B cell (primary cell): Measurements from ENCODE around the gene GNG3. TPM values are rescaled to one million over a fixed set of nuclear protein-coding genes. Genes with fewer than 3 reads are reported as not detected.

Experiments used
- ATAC-seq: fragments of 200-7000 bp; cut with Tn5 transposase; one replicate; pipeline ENCODE4 v1.10.0; 2021; ENCODE audit warnings: low read depth, mild to moderate bottlenecking, moderate number of reproducible peaks, moderate library complexity
- CTCF ChIA-PET: fragments of 350-600 bp; sonication (Branson Sonifier 250); formaldehyde crosslinking; loops from one replicate; lab custom pipeline; 2021; ENCODE audit warnings: antibody characterized with exemption, inconsistent platforms; lab: Charles Lee
- POLR2A ChIA-PET: fragments of 350-600 bp; sonication (Branson Sonifier 250); formaldehyde crosslinking; loops from one replicate; lab custom pipeline; 2021; ENCODE audit warnings: antibody characterized with exemption; lab: Charles Lee
- DNase-seq: peaks from one replicate; pipeline ENCODE4 v3.0.0; 2013
- H2AFZ ChIP-seq: 2 replicates; pipeline ENCODE4 v1.6.1; 2012; ENCODE audit warnings: mild to moderate bottlenecking, low read depth, low read length; ENCODE audit not compliant: insufficient read depth, poor library complexity, severe bottlenecking
- H3K27ac ChIP-seq, 2 donors: 1 replicate in 1 of 2; 2 replicates in 1 of 2; pipeline ENCODE4 v1.5.1; 2012 to 2013; ENCODE audit warnings: low read length in 2 of 2, mild to moderate bottlenecking in 2 of 2, moderate library complexity in 1 of 2
- H3K27me3 ChIP-seq, 4 experiments: fragments of 200-600 bp in 1 of 4; sonication (generic) in 1 of 4; replicated peaks in 1 of 4; 1 replicate in 2 of 4; 2 replicates in 2 of 4; pipeline versions ENCODE4 v1.6.1 to v1.7.0; 2013 to 2016; ENCODE audit warnings: low read length in 3 of 4, mild to moderate bottlenecking in 2 of 4, mixed read lengths in 1 of 4, moderate library complexity in 1 of 4; ENCODE audit not compliant: insufficient read depth in 4 of 4, control insufficient read depth in 3 of 4; ENCODE audit errors: control extremely low read depth in 1 of 4
- H3K36me3 ChIP-seq, 2 experiments: replicated peaks in 1 of 2; 1 replicate in 1 of 2; 2 replicates in 1 of 2; pipeline versions ENCODE4 v1.6.1 to v1.7.1; 2013; ENCODE audit warnings: low read length in 1 of 2; ENCODE audit not compliant: insufficient read depth in 2 of 2, control insufficient read depth in 1 of 2; ENCODE audit errors: control extremely low read depth in 1 of 2, extremely low read depth in 1 of 2
- H3K4me1 ChIP-seq, 2 donors: fragments of 200-600 bp in 1 of 2; sonication (generic) in 1 of 2; 1 replicate in 1 of 2; 2 replicates in 1 of 2; pipeline versions ENCODE4 v1.5.1 to v1.6.1; 2013 to 2017; ENCODE audit warnings: low read length in 2 of 2; ENCODE audit not compliant: control insufficient read depth in 2 of 2, insufficient read depth in 2 of 2
- H3K4me2 ChIP-seq: replicated peaks from 2 replicates; pipeline ENCODE3; 2012; ENCODE audit warnings: mild to moderate bottlenecking, low read depth, low read length; ENCODE audit not compliant: poor library complexity, severe bottlenecking
- H3K4me3 ChIP-seq, 5 experiments: fragments of 200-600 bp in 1 of 5; sonication (generic) in 1 of 5; 1 replicate in 3 of 5; 2 replicates in 2 of 5; pipeline versions ENCODE4 v1.5.1 to v1.7.0; 2011 to 2016; ENCODE audit warnings: low read length in 4 of 5, mild to moderate bottlenecking in 4 of 5, low read depth in 2 of 5, control low read depth in 1 of 5, moderate library complexity in 1 of 5; ENCODE audit not compliant: insufficient read depth in 1 of 5; ENCODE audit errors: control extremely low read depth in 1 of 5, extremely low read depth in 1 of 5
- H3K79me2 ChIP-seq: fragments of 200-600 bp; sonication (generic); one replicate; pipeline ENCODE4 v1.6.0; 2016; ENCODE audit warnings: low read length; ENCODE audit not compliant: control insufficient read depth, insufficient read depth
- H3K9ac ChIP-seq: fragments of 200-600 bp; sonication (generic); 2 replicates; pipeline ENCODE4 v1.6.1; 2017; ENCODE audit warnings: mild to moderate bottlenecking, low read length, moderate library complexity
- H3K9me3 ChIP-seq, 3 donors: one replicate each; pipeline versions ENCODE4 v1.6.1 to v1.7.1; 2013; ENCODE audit warnings: low read length in 2 of 3; ENCODE audit not compliant: control insufficient read depth in 2 of 3, insufficient read depth in 1 of 3; ENCODE audit errors: control extremely low read depth in 1 of 3
- H4K20me1 ChIP-seq: 2 replicates; pipeline ENCODE4 v1.6.0; 2012; ENCODE audit warnings: mild to moderate bottlenecking, low read length; ENCODE audit not compliant: insufficient read depth, control insufficient read depth, poor library complexity, severe bottlenecking
- H3K27ac Mint-ChIP-seq: one replicate; pipeline ENCODE4 v1.8.0; 2021; ENCODE audit warnings: mixed read lengths
- H3K27me3 Mint-ChIP-seq: one replicate; pipeline ENCODE4 v1.8.0; 2021; ENCODE audit warnings: mixed read lengths
- H3K4me1 Mint-ChIP-seq: one replicate; pipeline ENCODE4 v1.8.0; 2021; ENCODE audit warnings: mixed read lengths
- H3K4me3 Mint-ChIP-seq: one replicate; pipeline ENCODE4 v1.8.0; 2021; ENCODE audit warnings: mixed read lengths
- H3K9me3 Mint-ChIP-seq: one replicate; pipeline ENCODE4 v1.8.0; 2022; ENCODE audit warnings: mixed read lengths; ENCODE audit not compliant: insufficient read depth
- CTCF ChIP-seq: fragments of 200-600 bp; IDR thresholded peaks from one replicate; pipeline ENCODE4 v1.8.0; 2022; ENCODE audit warnings: antibody characterized with exemption, mild to moderate bottlenecking
- EZH2 ChIP-seq: IDR thresholded peaks from 2 replicates; pipeline ENCODE4 v1.6.1; 2012; ENCODE audit warnings: borderline replicate concordance, low read depth, mild to moderate bottlenecking, moderate library complexity, low read length; ENCODE audit not compliant: insufficient read depth, poor library complexity, severe bottlenecking
- WGBS: methylation state at CpG from one replicate; pipeline ENCODE4 v1.1.5; 2013; ENCODE audit warnings: missing lambda C conversion rate; ENCODE audit not compliant: insufficient coverage; 5-methylcytosine and 5-hydroxymethylcytosine counted together
- intact Hi-C: fragments of 100-400 bp; cut with micrococcal nuclease; formaldehyde crosslinking; loops from one replicate; pipeline ENCODE4 v1.10.0; 2022
- polyA plus RNA-seq: library from polyadenylated mRNA; depleted of rRNA; stranded (reverse); fragments of >200 nt; gene quantifications from 2 replicates; pipeline ENCODE4 v1.2.3, GENCODE V29; 2012
- total RNA-seq, 2 donors: library from RNA; stranded (reverse); fragments of 120-200 nt in 1 of 2; gene quantifications; 1 replicate in 1 of 2; 2 replicates in 1 of 2; pipeline versions ENCODE4 v1.2.3 to v1.2.4, GENCODE V29; 2013 to 2022

Gene GNG3
- total and polyA plus RNA-seq, 2 donors (not counting 1 experiment from before 2014, with no cell fraction given), result 2.1 to 5.5 TPM

GRCh38 chr11:62721994-62722393 is 14.5 kb downstream of the GNG3 start:
- Histone ChIP-seq H2AFZ (no peak overlapping the region), H3K27ac (no peak overlapping the region), H3K4me1 (peaks cover 27 to 29% of the 10 kb centered on the region in 2 donors), H3K4me2 (no peak overlapping the region), H3K36me3 (peaks cover 7 to 73% of the 10 kb centered on the region in 2 experiments), H3K9me3 (no peaks in the 10 kb centered on the region), H3K79me2 (peaks cover 97% of the 10 kb centered on the region), H3K27me3 (no peaks in the 10 kb centered on the region), H3K9ac (no peak overlapping the region), H3K4me3 (no peak overlapping the region), H4K20me1 (peaks cover 54% of the 10 kb centered on the region)
- TF ChIP-seq CTCF, result no peak
- TF ChIP-seq EZH2, result no peak
- intact Hi-C loops, result no loop called here
- H3K9me3 Mint-ChIP-seq, result no peaks in the 10 kb centered on the region
- H3K4me1 Mint-ChIP-seq, result peaks cover 45% of the 10 kb centered on the region
- ChIA-PET CTCF (no interaction called here), POLR2A (no interaction called here)
- WGBS, result no CpG with 5 or more reads among the region's 7 CpGs
- no peak overlapping the region for H3K27ac Mint-ChIP-seq
- ATAC-seq, result no peak
- H3K4me3 Mint-ChIP-seq, result no peak overlapping the region
- DNase-seq, result no peak
- no peaks in the 10 kb centered on the region for H3K27me3 Mint-ChIP-seq

GRCh38 chr11:62724171-62724570 is 16.7 kb downstream of the GNG3 start:
- Histone ChIP-seq H3K4me2 (peak overlapping the region; percentile 91), H3K27me3 (no peaks in the 10 kb centered on the region)
- CTCF ChIA-PET, result interaction anchor here (0.6 kb wide), 1 partner anchor 146 kb away, joined by 4 read pairs; no protein-coding TSS in a partner anchor

More at GRCh38 chr11:62724171-62724570, 16.7 kb downstream of the GNG3 start:
- peaks cover 7 to 52% of the 10 kb centered on the region in 2 experiments for H3K36me3 ChIP-seq
- H3K9me3 ChIP-seq, result no peaks in the 10 kb centered on the region
- Mint-ChIP-seq H3K27me3 (no peaks in the 10 kb centered on the region), H3K27ac (peak overlapping the region; percentile 6), H3K4me1 (peaks cover 50% of the 10 kb centered on the region), H3K4me3 (peak overlapping the region; percentile 95), H3K9me3 (no peaks in the 10 kb centered on the region)
- POLR2A ChIA-PET, result interaction anchor here (0.5 to 0.9 kb wide), 4 partner anchors 43 to 1982 kb away, joined by 3 to 6 read pairs (median 4); partner anchors contain the start of gene NXF1
- intact Hi-C loops, result no loop called here
- DNase-seq (no peak), ATAC-seq (no peak)
- peaks cover 54% of the 10 kb centered on the region for H4K20me1 ChIP-seq
- TF ChIP-seq CTCF (no peak), EZH2 (no peak)
- H3K27ac ChIP-seq, result peak overlapping the region in 1 of 2 donors; percentile 32
- no peak overlapping the region for H2AFZ ChIP-seq
- WGBS, result 83% methylated on average over 4 of the region's 8 CpGs
- no peak overlapping the region for H3K4me3 ChIP-seq
- peaks cover 84% of the 10 kb centered on the region for H3K79me2 ChIP-seq
- peak overlapping the region; percentile 93 for H3K9ac ChIP-seq
- peaks cover 27 to 30% of the 10 kb centered on the region in 2 donors for H3K4me1 ChIP-seq
